Endothelial cell of umbilical vein (primary cell): ENCODE measurements around the gene SMCHD1.

Experiments used
- POLR2A ChIP-seq: IDR thresholded peaks from 2 replicates; pipeline ENCODE4 v1.6.1; 2012; ENCODE audit warnings: low read depth, mild to moderate bottlenecking, control low read depth, low read length
- POLR2AphosphoS5 ChIP-seq: IDR thresholded peaks from 2 replicates; pipeline ENCODE4 v1.6.1; 2012; ENCODE audit warnings: low read depth, mild to moderate bottlenecking, control low read depth, low read length, moderate library complexity; ENCODE audit not compliant: insufficient read depth
- TF ChIP-seq, protein P1 (sequence below), 2 donors: IDR thresholded peaks; 1 replicate in 1 of 2; 2 replicates in 1 of 2; pipeline ENCODE4 v1.5.1; 2011; ENCODE audit warnings: low read length in 2 of 2, mild to moderate bottlenecking in 2 of 2, moderate library complexity in 2 of 2, control low read depth in 1 of 2, inconsistent platforms in 1 of 2, low read depth in 1 of 2; ENCODE audit not compliant: insufficient read depth in 1 of 2; ENCODE audit errors: extremely low read depth in 1 of 2
- TF ChIP-seq, protein P2 (sequence below): IDR thresholded peaks from 2 replicates; pipeline ENCODE4 v1.6.1; 2011; ENCODE audit not compliant: insufficient read depth, insufficient read length

- TF ChIP-seq, protein P1, sequence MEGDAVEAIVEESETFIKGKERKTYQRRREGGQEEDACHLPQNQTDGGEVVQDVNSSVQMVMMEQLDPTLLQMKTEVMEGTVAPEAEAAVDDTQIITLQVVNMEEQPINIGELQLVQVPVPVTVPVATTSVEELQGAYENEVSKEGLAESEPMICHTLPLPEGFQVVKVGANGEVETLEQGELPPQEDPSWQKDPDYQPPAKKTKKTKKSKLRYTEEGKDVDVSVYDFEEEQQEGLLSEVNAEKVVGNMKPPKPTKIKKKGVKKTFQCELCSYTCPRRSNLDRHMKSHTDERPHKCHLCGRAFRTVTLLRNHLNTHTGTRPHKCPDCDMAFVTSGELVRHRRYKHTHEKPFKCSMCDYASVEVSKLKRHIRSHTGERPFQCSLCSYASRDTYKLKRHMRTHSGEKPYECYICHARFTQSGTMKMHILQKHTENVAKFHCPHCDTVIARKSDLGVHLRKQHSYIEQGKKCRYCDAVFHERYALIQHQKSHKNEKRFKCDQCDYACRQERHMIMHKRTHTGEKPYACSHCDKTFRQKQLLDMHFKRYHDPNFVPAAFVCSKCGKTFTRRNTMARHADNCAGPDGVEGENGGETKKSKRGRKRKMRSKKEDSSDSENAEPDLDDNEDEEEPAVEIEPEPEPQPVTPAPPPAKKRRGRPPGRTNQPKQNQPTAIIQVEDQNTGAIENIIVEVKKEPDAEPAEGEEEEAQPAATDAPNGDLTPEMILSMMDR (IDR thresholded peaks at IDR 0.05; ENCODE audit: extremely low read depth in 1 of 2, insufficient read depth in 1 of 2, low read depth in 1 of 2, low read length in 2 of 2) = no peak
- no peak for TF ChIP-seq POLR2AphosphoS5
- TF ChIP-seq, protein P2, sequence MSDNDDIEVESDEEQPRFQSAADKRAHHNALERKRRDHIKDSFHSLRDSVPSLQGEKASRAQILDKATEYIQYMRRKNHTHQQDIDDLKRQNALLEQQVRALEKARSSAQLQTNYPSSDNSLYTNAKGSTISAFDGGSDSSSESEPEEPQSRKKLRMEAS = no peak
- TF ChIP-seq POLR2A = no peak
These were observed 131.7 kb downstream of the SMCHD1 start for GRCh38 chr18:2787225-2787624.
